Peyer's patch (tissue), 4 donors: ENCODE data around the gene TSPAN15.

ENCODE experiments used
- POLR2A ChIP-seq, 2 donors: fragments of 450-650 bp; IDR thresholded peaks; one replicate each; pipeline ENCODE4 v1.5.1; 2017; ENCODE audit warnings: antibody characterized with exemption in 2 of 2, mild to moderate bottlenecking in 2 of 2, moderate library complexity in 2 of 2
- TF ChIP-seq, protein P1 (sequence below), 6 experiments: fragments of 450-650 bp in 4 of 6; fragments of 200-600 bp in 2 of 6; sonication (generic) in 1 of 6; IDR thresholded peaks; one replicate each; pipeline ENCODE4 v1.5.1; 2017 to 2019; ENCODE audit warnings: antibody characterized with exemption in 6 of 6, mild to moderate bottlenecking in 3 of 6, moderate library complexity in 1 of 6

DNA sequence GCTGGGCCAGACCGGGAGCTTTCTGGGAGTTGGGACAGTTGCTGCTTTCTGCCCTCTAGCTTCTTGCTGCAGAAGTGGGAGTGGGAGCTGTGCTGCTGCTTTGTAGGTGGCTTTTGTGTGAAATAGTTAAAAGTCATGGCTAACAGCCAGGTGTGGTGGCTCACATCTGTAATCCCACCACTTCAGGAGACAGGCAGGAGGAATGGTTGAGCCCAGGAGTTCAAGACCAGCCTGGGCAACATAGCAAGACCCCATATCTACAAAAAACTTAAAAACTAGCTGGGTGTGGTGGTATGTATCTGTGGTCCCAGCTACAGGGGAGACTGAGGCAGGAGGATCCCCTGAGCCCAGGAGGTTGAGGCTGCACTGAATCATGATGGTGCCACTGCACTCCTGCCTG, 48.2 kb upstream of the TSPAN15 start:
- TF ChIP-seq, protein P1, sequence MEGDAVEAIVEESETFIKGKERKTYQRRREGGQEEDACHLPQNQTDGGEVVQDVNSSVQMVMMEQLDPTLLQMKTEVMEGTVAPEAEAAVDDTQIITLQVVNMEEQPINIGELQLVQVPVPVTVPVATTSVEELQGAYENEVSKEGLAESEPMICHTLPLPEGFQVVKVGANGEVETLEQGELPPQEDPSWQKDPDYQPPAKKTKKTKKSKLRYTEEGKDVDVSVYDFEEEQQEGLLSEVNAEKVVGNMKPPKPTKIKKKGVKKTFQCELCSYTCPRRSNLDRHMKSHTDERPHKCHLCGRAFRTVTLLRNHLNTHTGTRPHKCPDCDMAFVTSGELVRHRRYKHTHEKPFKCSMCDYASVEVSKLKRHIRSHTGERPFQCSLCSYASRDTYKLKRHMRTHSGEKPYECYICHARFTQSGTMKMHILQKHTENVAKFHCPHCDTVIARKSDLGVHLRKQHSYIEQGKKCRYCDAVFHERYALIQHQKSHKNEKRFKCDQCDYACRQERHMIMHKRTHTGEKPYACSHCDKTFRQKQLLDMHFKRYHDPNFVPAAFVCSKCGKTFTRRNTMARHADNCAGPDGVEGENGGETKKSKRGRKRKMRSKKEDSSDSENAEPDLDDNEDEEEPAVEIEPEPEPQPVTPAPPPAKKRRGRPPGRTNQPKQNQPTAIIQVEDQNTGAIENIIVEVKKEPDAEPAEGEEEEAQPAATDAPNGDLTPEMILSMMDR (IDR thresholded peaks at IDR 0.05): no peak
- TF ChIP-seq POLR2A (IDR thresholded peaks at IDR 0.05): no peak
